HUES6 (cell line): ENCODE data around the gene DCTD.

Experiments used
- H3K27ac ChIP-seq: 2 replicates; pipeline ENCODE4 v1.7.0; 2013; ENCODE audit warnings: low read depth, mild to moderate bottlenecking, low read length, inconsistent platforms
- H3K27me3 ChIP-seq: 2 replicates; pipeline ENCODE4 v1.6.1; 2013; ENCODE audit warnings: low read length; ENCODE audit not compliant: control insufficient read depth, insufficient read depth
- H3K36me3 ChIP-seq: 2 replicates; pipeline ENCODE4 v1.6.1; 2013; ENCODE audit warnings: low read length; ENCODE audit not compliant: control insufficient read depth, insufficient read depth
- H3K4me1 ChIP-seq: 2 replicates; pipeline ENCODE4 v1.6.1; 2013; ENCODE audit warnings: low read length; ENCODE audit not compliant: control insufficient read depth, insufficient read depth
- H3K4me3 ChIP-seq: 2 replicates; pipeline ENCODE4 v1.5.1; 2013; ENCODE audit warnings: low read depth, low read length
- H3K9ac ChIP-seq: one replicate; pipeline ENCODE4 v1.6.1; 2013; ENCODE audit warnings: mild to moderate bottlenecking, low read length
- H3K9me3 ChIP-seq: 2 replicates; pipeline ENCODE4 v1.6.1; 2013; ENCODE audit warnings: low read depth, low read length; ENCODE audit not compliant: control insufficient read depth, insufficient read depth

The DCTD gene

GRCh38 chr4:182930889-182931288 is 13.7 kb upstream of the DCTD start:
- H3K36me3 ChIP-seq, result no peaks in the 10 kb centered on the region
- no peak overlapping the region for H3K27ac ChIP-seq
- no peak overlapping the region for H3K9ac ChIP-seq
- no peaks in the 10 kb centered on the region for H3K27me3 ChIP-seq
- no peaks in the 10 kb centered on the region for H3K4me1 ChIP-seq
- no peak overlapping the region for H3K4me3 ChIP-seq
- no peaks in the 10 kb centered on the region for H3K9me3 ChIP-seq

GRCh38 chr4:182929296-182929695 is 12.1 kb upstream of the DCTD start:
- no peak overlapping the region for H3K4me3 ChIP-seq
- no peak overlapping the region for H3K27ac ChIP-seq
- no peaks in the 10 kb centered on the region for H3K4me1 ChIP-seq
- no peaks in the 10 kb centered on the region for H3K9me3 ChIP-seq
- H3K36me3 ChIP-seq, result no peaks in the 10 kb centered on the region
- no peak overlapping the region for H3K9ac ChIP-seq
- H3K27me3 ChIP-seq, result no peaks in the 10 kb centered on the region

GRCh38 chr4:182928061-182928460 is 10.9 kb upstream of the DCTD start:
- Histone ChIP-seq H3K9me3 (no peaks in the 10 kb centered on the region), H3K9ac (no peak overlapping the region), H3K36me3 (no peaks in the 10 kb centered on the region), H3K4me3 (no peak overlapping the region), H3K27ac (no peak overlapping the region), H3K4me1 (no peaks in the 10 kb centered on the region), H3K27me3 (no peaks in the 10 kb centered on the region)

GRCh38 chr4:182927505-182927904 is 10.3 kb upstream of the DCTD start:
- H3K27me3 ChIP-seq, result no peaks in the 10 kb centered on the region
- no peaks in the 10 kb centered on the region for H3K36me3 ChIP-seq
- no peak overlapping the region for H3K27ac ChIP-seq
- H3K4me1 ChIP-seq, result no peaks in the 10 kb centered on the region
- no peak overlapping the region for H3K9ac ChIP-seq
- no peak overlapping the region for H3K4me3 ChIP-seq
- H3K9me3 ChIP-seq, result no peaks in the 10 kb centered on the region

- no peak overlapping the region for H3K4me3 ChIP-seq
- H3K9ac ChIP-seq, result no peak overlapping the region
- H3K4me1 ChIP-seq, result no peaks in the 10 kb centered on the region
- no peaks in the 10 kb centered on the region for H3K9me3 ChIP-seq
- H3K36me3 ChIP-seq, result no peaks in the 10 kb centered on the region
- no peaks in the 10 kb centered on the region for H3K27me3 ChIP-seq
- H3K27ac ChIP-seq, result no peak overlapping the region
These were observed 8.7 kb upstream of the DCTD start for GRCh38 chr4:182925855-182926254.

GRCh38 chr4:182925298-182925757 is 8.1 kb upstream of the DCTD start:
- Histone ChIP-seq H3K9me3 (no peaks in the 10 kb centered on the region), H3K27me3 (no peaks in the 10 kb centered on the region), H3K36me3 (no peaks in the 10 kb centered on the region), H3K4me1 (no peaks in the 10 kb centered on the region), H3K9ac (no peak overlapping the region), H3K4me3 (no peak overlapping the region), H3K27ac (no peak overlapping the region)

- Histone ChIP-seq H3K9me3 (no peaks in the 10 kb centered on the region), H3K4me3 (no peak overlapping the region), H3K4me1 (0 out of 2 replicates have a peak, but pooled peaks cover 5% of the 10 kb centered on the region), H3K9ac (no peak overlapping the region), H3K27ac (no peak overlapping the region), H3K36me3 (no peaks in the 10 kb centered on the region), H3K27me3 (no peaks in the 10 kb centered on the region)
These were observed 7.3 kb upstream of the DCTD start for GRCh38 chr4:182924497-182924896.

- no peak overlapping the region for H3K9ac ChIP-seq
- H3K4me3 ChIP-seq, result no peak overlapping the region
- no peak overlapping the region for H3K27ac ChIP-seq
- H3K36me3 ChIP-seq, result no peaks in the 10 kb centered on the region
- no peaks in the 10 kb centered on the region for H3K9me3 ChIP-seq
- 0 out of 2 replicates have a peak, but pooled peaks cover 5% of the 10 kb centered on the region for H3K4me1 ChIP-seq
- no peaks in the 10 kb centered on the region for H3K27me3 ChIP-seq
These were observed 6.7 kb upstream of the DCTD start for GRCh38 chr4:182923796-182924340.

GRCh38 chr4:182923366-182923765 is 6.2 kb upstream of the DCTD start:
- H3K9ac ChIP-seq, result no peak overlapping the region
- H3K27me3 ChIP-seq, result no peaks in the 10 kb centered on the region
- H3K4me1 ChIP-seq, result peaks cover 6% of the 10 kb centered on the region; the same call in 1 of the 2 replicates
- H3K36me3 ChIP-seq, result no peaks in the 10 kb centered on the region
- H3K4me3 ChIP-seq, result no peak overlapping the region
- no peaks in the 10 kb centered on the region for H3K9me3 ChIP-seq
- no peak overlapping the region for H3K27ac ChIP-seq

- Histone ChIP-seq H3K4me1 (peaks cover 11% of the 10 kb centered on the region), H3K4me3 (no peak overlapping the region), H3K36me3 (no peaks in the 10 kb centered on the region), H3K9ac (no peak overlapping the region), H3K27me3 (no peaks in the 10 kb centered on the region), H3K9me3 (no peaks in the 10 kb centered on the region), H3K27ac (no peak overlapping the region)
These were observed 5.5 kb upstream of the DCTD start for GRCh38 chr4:182922501-182923284.

GRCh38 chr4:182921608-182922007 is 4.4 kb upstream of the DCTD start:
- Histone ChIP-seq H3K9me3 (no peaks in the 10 kb centered on the region), H3K4me3 (no peak overlapping the region), H3K27me3 (no peaks in the 10 kb centered on the region), H3K27ac (no peak overlapping the region), H3K4me1 (peaks cover 11% of the 10 kb centered on the region), H3K36me3 (no peaks in the 10 kb centered on the region), H3K9ac (no peak overlapping the region)
